ENCODE measurements around the gene PROC.

PROC gene

GRCh38 chr2:127418300-127419111 is at the start of gene PROC:
Gene PROC (plus strand): TSS chr2:127418427. CDS start chr2:127419943, 1,516 bp downstream.
- TF ChIP-seq CTCF (IDR thresholded peaks at IDR 0.05), result no peak
- Mint-ChIP-seq H3K36me3 (ENCODE audit: low read depth) (no peaks in the 10 kb centered on the region), H3K4me1 (peaks cover 17% of the 10 kb centered on the region), H3K27ac (no peak within 1 kb of the TSS), H3K9me3 (peaks cover 6% of the 10 kb centered on the region), H3K27me3 (ENCODE audit: low read depth, poor library complexity) (peaks cover 69% of the 10 kb centered on the region), H3K4me3 (no peak within 1 kb of the TSS)
- no peak for DNase-seq

GRCh38 chr2:127370010-127370409 is 48.2 kb upstream of the PROC start:
- Mint-ChIP-seq H3K4me1 (peaks cover 11% of the 10 kb centered on the region), H3K27ac (no peak overlapping the region), H3K36me3 (ENCODE audit: low read depth) (peaks cover 58% of the 10 kb centered on the region), H3K27me3 (ENCODE audit: low read depth, poor library complexity) (no peaks in the 10 kb centered on the region), H3K9me3 (peaks cover 66% of the 10 kb centered on the region), H3K4me3 (no peak overlapping the region)
- no peak for TF ChIP-seq CTCF (IDR thresholded peaks at IDR 0.05)
- DNase-seq, result no peak

GRCh38 chr2:127371037-127371436 is 47.2 kb upstream of the PROC start:
- Mint-ChIP-seq H3K36me3 (ENCODE audit: low read depth) (peaks cover 66% of the 10 kb centered on the region), H3K4me1 (peaks cover under 1% of the 10 kb centered on the region), H3K27me3 (ENCODE audit: low read depth, poor library complexity) (no peaks in the 10 kb centered on the region), H3K4me3 (no peak overlapping the region), H3K9me3 (peaks cover 75% of the 10 kb centered on the region), H3K27ac (no peak overlapping the region)
- TF ChIP-seq CTCF (IDR thresholded peaks at IDR 0.05), result no peak
- DNase-seq, result no peak

- Mint-ChIP-seq H3K4me3 (no peak overlapping the region), H3K27me3 (ENCODE audit: low read depth, poor library complexity) (no peaks in the 10 kb centered on the region), H3K36me3 (ENCODE audit: low read depth) (peaks cover 91% of the 10 kb centered on the region), H3K9me3 (peaks cover 91% of the 10 kb centered on the region), H3K27ac (no peak overlapping the region), H3K4me1 (no peaks in the 10 kb centered on the region)
- TF ChIP-seq CTCF (IDR thresholded peaks at IDR 0.05), result no peak
- no peak for DNase-seq
Measured at GRCh38 chr2:127373362-127374083, 44.7 kb upstream of the PROC start.

- H3K4me1 Mint-ChIP-seq, result no peaks in the 10 kb centered on the region
- DNase-seq, result no peak
- H3K27me3 Mint-ChIP-seq (ENCODE audit: low read depth, poor library complexity), result no peaks in the 10 kb centered on the region
- TF ChIP-seq CTCF (IDR thresholded peaks at IDR 0.05), result no peak
- H3K27ac Mint-ChIP-seq, result no peak overlapping the region
- peaks cover 69% of the 10 kb centered on the region for H3K9me3 Mint-ChIP-seq
- H3K36me3 Mint-ChIP-seq (ENCODE audit: low read depth), result peaks cover 81% of the 10 kb centered on the region
- no peak overlapping the region for H3K4me3 Mint-ChIP-seq
Measured at GRCh38 chr2:127376257-127376656, 42.0 kb upstream of the PROC start.

Measured in nephron progenitor cell (in vitro differentiated cells).